GM10266 (cell line): ENCODE measurements around the gene SULT4A1.
A peak's percentile ranks its signal among the peaks of the same experiment; 100 is the strongest.

Experiments used
- DNase-seq: peaks from one replicate; pipeline ENCODE4 v3.0.0; 2012; ENCODE audit errors: extremely low spot score
- TF ChIP-seq, protein P1 (sequence below): IDR thresholded peaks from 2 replicates; pipeline ENCODE4 v1.5.1; 2012; ENCODE audit warnings: mild to moderate bottlenecking, low read depth; ENCODE audit not compliant: control insufficient read depth, insufficient read depth; ENCODE audit errors: missing control alignments

Gene SULT4A1

DNA sequence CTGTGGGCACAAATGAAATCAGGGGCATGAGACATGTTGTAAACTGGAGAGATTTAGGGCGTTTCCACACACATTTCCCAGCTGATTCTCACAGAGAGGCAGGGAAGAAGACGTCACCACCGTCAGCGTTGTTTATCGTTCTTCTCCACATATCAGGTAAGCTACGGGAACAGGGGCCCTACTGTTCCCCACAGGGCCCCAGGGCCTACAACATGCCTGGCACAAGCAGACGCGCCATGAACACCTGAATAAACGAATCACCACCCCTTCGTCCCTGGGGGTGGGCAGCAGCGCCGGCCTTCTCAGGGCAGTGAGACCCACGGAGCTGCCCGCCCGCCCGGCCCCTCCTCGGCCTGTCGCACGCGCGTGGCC lies 50.5 kb downstream of the SULT4A1 start:
- DNase-seq: no peak
- TF ChIP-seq, protein P1, sequence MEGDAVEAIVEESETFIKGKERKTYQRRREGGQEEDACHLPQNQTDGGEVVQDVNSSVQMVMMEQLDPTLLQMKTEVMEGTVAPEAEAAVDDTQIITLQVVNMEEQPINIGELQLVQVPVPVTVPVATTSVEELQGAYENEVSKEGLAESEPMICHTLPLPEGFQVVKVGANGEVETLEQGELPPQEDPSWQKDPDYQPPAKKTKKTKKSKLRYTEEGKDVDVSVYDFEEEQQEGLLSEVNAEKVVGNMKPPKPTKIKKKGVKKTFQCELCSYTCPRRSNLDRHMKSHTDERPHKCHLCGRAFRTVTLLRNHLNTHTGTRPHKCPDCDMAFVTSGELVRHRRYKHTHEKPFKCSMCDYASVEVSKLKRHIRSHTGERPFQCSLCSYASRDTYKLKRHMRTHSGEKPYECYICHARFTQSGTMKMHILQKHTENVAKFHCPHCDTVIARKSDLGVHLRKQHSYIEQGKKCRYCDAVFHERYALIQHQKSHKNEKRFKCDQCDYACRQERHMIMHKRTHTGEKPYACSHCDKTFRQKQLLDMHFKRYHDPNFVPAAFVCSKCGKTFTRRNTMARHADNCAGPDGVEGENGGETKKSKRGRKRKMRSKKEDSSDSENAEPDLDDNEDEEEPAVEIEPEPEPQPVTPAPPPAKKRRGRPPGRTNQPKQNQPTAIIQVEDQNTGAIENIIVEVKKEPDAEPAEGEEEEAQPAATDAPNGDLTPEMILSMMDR: no peak

DNA sequence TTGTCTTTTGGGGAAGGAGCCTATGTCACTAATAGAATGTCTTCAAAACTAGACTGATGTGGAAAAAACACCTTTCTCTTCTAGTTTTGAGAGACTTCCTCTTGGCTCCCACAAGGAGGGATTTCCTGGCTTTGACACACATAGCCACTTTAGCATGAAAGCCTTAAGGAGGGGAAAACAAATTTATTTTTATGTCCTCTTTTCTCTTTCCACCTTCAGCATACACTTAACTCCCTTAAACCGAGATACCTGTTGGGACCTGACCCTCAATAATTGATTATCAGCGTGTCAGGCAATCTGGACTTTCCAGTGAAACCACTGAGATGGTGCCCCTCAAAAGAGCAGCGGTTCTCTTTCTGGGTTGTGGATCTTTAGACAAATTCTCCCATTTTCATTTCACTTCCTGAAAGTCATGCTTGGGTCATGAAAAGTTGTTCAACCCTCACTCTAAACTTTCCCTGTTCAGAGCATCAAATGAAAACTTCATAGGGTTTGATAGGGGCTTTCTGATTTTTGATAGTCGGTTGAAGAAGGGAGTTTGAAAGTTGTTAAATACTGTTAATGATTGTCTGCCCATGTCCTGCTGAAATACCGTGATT lies 59.3 kb downstream of the SULT4A1 start:
- TF ChIP-seq, protein P1: no peak
- no peak for DNase-seq

DNA sequence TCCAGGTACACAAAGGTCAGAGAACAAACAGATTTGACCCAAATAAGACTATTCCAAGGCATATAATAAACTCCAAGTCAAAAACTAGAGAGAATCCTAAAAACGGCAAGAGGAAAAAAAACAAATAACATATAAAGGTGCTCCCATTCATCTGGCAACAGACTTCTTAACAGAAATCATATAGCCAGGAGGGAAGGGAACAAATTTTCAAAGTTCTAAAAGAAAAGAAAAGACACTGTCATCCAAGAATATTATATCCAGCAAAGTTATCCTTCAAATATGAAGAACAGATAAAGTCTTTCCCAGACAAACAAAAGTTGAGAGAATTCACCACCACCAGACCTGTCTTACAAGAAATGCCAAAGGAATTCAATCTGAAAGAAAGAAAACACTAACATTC lies 61.3 kb downstream of the SULT4A1 start:
- no peak for DNase-seq
- TF ChIP-seq, protein P1: no peak

DNA sequence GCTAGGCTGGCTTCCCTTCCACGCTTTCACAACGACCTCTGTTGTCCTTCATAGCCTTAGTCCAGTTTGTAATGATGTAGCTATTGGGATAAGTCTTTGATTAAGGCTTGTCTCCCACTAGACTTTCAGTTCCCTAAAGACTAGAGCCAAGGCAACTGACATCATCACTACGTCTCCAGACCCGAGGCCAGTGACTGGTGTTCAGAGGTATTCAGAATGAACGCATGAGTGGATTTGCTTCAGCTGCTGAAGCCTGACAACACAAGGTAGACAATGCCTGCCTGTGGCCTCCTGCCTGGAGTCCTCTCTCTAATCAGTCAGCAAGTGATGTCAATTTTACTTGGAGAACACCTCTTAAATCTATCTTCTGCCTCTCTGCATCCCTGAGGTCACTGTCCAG lies 63.8 kb downstream of the SULT4A1 start:
- TF ChIP-seq, protein P1: no peak
- DNase-seq: peak; percentile 49

DNA sequence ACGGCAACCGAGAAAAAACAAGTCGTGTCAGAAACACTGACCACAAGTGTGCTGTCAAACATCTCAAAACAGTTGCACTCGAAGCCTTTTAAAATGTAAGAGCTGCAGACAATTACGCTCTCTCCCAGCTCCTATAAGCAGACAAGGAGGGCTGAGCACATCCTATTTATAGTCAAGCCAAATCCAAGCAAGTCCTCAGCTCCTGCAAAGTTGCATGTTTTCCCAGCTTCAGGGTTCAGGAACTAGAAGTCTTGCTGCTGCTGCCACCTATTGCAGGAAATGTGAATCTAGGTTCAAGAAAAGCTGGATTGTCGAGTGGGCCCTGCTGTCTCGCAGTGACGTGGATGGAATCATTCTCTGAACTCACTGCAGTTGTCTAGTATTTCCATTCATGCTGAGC lies 65.7 kb downstream of the SULT4A1 start:
- TF ChIP-seq, protein P1: peak; percentile 23
- no peak for DNase-seq

DNA sequence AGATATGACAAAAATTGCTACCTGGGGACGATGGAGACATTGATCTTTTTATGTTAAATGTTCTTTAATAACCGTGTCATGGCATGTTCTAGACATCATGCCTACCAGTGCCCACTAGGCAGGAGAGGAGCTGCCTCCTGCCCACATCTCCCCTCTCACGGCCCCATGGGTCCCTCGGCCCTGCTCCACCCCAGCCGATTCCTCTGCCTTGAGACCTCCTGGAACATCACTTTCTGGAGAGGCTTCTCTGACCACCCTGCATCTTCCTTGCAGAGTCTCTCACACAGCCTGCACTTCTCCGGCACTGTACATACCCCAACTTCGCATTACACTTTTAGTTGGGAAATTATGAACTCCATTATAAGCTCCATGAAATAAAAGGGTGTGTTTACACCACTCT lies 67.0 kb downstream of the SULT4A1 start:
- DNase-seq: no peak
- TF ChIP-seq, protein P1: no peak

DNA sequence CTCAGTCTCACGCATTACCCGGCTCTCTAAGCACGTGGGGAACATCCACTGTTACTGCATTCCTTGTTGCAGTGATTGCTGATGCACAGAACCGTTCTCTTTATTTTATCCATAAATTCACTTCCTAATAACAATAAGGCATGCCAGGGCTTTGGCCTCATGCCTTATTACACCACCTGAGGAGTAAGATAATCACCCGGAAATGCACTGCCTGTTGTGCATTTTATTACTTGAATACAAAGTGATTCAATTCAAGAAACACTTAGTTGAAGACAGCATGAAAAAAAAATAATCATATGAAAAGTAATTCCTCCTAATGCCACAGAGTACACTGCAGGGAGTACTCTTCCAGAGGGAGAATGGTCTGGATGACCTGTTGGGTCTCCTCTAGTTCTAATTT lies 69.4 kb downstream of the SULT4A1 start:
- TF ChIP-seq, protein P1: no peak
- no peak for DNase-seq
